22Rv1 (cell line): Measurements from ENCODE around the gene CD247.

Experiments
- ZFX ChIP-seq: fragments of 450-650 bp; IDR thresholded peaks from 2 replicates; pipeline ENCODE4 v1.6.1; 2017; ENCODE audit warnings: antibody characterized with exemption, borderline replicate concordance
- TF ChIP-seq, protein P1 (sequence below): fragments of 450-650 bp; IDR thresholded peaks from 2 replicates; pipeline ENCODE4 v1.5.1; 2017; ENCODE audit warnings: mild to moderate bottlenecking

- TF ChIP-seq, protein P1, sequence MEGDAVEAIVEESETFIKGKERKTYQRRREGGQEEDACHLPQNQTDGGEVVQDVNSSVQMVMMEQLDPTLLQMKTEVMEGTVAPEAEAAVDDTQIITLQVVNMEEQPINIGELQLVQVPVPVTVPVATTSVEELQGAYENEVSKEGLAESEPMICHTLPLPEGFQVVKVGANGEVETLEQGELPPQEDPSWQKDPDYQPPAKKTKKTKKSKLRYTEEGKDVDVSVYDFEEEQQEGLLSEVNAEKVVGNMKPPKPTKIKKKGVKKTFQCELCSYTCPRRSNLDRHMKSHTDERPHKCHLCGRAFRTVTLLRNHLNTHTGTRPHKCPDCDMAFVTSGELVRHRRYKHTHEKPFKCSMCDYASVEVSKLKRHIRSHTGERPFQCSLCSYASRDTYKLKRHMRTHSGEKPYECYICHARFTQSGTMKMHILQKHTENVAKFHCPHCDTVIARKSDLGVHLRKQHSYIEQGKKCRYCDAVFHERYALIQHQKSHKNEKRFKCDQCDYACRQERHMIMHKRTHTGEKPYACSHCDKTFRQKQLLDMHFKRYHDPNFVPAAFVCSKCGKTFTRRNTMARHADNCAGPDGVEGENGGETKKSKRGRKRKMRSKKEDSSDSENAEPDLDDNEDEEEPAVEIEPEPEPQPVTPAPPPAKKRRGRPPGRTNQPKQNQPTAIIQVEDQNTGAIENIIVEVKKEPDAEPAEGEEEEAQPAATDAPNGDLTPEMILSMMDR: no peak
- TF ChIP-seq ZFX: no peak
These were observed 38.9 kb downstream of the CD247 start for GRCh38 chr1:167479331-167479979.
